D721Med (cell line): ENCODE data around the gene DDX23.

Source experiments
- DNase-seq: peaks from one replicate; pipeline ENCODE4 v3.0.0; 2011; ENCODE audit warnings: low spot score; ENCODE audit not compliant: insufficient read length
- FAIRE-seq: peaks from 2 replicates; lab custom pipeline; 2011; peaks lifted over from hg19 to GRCh38; lab: Jason Lieb, UNC
- CTCF ChIP-seq: IDR thresholded peaks from 2 replicates; pipeline ENCODE4 v1.5.1; 2012; ENCODE audit warnings: mild to moderate bottlenecking, control low read depth; ENCODE audit not compliant: insufficient read depth; ENCODE audit errors: missing control alignments

DDX23 gene

GRCh38 chr12:48828841-48829575 is 23.0 kb downstream of the DDX23 start:
- no peak for FAIRE-seq
- TF ChIP-seq CTCF = no peak
- DNase-seq = no peak

DNA sequence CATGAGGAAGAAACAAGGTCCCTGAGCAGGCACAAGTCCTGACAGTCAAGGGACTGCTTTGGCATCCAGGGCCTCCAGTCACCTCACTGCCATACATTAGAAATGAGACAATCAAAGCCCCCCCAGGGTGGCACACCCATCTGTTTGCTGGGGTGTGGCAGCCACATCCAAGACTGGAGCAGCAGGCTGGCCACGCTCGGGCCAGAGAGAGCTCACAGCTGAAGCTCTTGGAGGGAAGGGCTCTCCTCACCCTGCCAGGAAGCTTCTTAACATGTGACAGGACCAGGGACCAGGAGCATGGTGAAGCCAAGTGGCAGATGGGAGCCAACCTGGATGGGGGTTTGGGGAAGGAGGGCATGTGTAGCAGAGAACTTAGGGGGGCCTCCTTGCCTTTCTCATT is 23.7 kb downstream of the DDX23 start:
- no peak for FAIRE-seq
- no peak for TF ChIP-seq CTCF

DNA sequence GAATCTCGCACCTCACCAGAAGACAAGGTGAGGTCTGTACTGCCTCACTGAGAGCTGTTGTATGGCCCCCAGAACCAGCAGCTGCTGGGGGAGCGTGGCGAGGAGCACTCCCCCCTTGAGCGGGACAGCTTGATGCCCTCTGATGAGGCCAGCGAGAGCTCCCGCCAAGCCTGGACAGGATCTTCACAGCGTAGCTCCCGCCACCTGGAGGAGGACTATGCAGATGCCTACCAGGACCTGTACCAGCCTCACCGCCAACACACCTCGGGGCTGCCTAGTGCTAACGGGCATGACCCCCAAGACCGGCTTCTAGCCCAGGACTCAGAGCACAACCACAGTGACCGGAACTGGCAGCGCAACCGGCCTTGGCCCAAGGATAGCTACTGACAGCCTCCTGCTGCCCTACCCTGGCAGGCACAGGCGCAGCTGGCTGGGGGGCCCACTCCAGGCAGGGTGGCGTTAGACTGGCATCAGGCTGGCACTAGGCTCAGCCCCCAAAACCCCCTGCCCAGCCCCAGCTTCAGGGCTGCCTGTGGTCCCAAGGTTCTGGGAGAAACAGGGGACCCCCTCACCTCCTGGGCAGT is 24.4 kb downstream of the DDX23 start:
- TF ChIP-seq CTCF = no peak
- no peak for FAIRE-seq
- DNase-seq = no peak

More for the DNA sequence above, 23.7 kb downstream of the DDX23 start:
- no peak for DNase-seq

DNA sequence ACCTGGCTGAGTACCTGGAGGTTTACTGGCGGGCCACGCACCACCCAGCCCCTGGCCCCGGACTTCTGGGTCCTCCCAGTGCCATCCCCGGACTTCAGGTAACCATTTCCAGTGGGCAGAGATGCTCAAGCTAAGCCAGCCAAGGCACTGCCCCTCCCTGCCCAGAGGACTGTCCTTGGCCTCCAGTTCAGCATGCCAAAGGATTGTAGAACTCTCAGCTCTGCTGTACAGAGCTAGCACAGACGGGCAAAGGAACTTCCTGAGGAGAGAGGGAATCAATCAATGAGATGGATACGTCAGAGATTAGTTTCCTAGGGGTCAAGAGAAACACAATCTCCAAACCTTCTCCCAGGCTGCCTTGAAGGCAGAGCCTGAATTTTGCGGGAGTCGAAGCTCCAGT is 24.9 kb downstream of the DDX23 start:
- no peak for TF ChIP-seq CTCF
- FAIRE-seq (no peak), DNase-seq (no peak)

GRCh38 chr12:48826209-48826855 is 25.6 kb downstream of the DDX23 start:
- no peak for TF ChIP-seq CTCF
- no peak for FAIRE-seq
- DNase-seq = no peak

DNA sequence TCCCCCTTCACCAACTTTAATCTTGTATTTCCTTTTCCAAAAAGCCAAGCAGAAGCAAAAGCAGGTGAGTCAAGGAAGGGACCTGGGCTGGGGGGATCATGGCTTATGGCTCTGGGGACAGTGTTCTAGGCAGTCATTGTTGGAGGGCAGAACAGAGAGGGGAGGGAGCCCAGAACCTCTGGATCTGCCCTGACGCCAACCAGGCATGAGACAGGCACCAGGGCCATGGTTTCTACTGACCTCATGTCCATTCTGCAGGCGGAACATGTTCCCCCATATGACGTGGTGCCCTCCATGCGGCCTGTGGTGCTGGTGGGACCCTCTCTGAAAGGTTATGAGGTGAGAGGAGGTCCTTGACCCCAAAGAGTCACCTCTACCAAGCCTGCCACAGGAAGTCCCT is 27.1 kb downstream of the DDX23 start:
- TF ChIP-seq CTCF = no peak
- DNase-seq = no peak
- no peak for FAIRE-seq

DNA sequence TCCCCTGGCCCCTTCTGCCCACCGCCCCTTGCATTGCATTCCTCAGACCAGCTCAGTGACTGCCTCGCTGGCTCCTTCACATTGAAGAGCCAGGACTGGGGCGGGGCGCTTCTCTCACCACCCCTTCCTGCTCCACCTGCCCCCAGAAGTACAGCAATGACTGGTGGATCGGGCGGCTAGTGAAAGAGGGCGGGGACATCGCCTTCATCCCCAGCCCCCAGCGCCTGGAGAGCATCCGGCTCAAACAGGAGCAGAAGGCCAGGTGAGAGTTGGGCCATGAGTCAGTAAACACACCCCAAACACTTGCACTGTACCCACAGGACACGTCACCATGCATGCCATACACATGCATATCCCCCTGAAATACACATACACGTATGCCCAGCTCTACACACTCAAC is 27.9 kb downstream of the DDX23 start:
- FAIRE-seq (no peak), DNase-seq (no peak)
- no peak for TF ChIP-seq CTCF
